ENCODE results near the gene ANKRD10. TPM values are rescaled to one million over a fixed set of nuclear protein-coding genes. Genes with fewer than 3 reads are reported as not detected.

Gene ANKRD10
- total RNA-seq, 1 experiment from 2014 or later = 120 TPM

DNA sequence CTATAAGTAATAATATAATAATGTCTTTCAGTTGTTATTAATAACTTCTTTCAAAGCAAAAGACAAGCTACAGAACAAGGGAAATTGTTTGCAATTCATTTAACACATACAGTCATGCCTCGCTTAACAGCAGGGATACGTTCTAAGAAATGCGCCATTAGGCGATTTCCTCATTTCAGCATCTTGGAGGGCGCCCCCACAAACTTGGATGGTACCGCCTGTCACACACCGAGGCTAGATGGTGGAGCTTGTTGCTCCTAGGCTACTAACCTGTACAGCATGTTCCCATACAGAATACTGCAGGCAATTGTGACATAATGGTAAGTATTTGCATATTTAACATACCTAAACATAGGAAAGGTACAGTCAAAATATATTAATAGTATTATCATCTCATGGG lies 8.2 kb upstream of the ANKRD10 start:
- no TSS peak for BruUV-seq (replicated peaks)
- H3K4me3 Mint-ChIP-seq (ENCODE audit: low read depth, unreplicated experiment) = no peak overlapping the region
- H3K9me3 Mint-ChIP-seq (ENCODE audit: low read depth, unreplicated experiment) = no peaks in the 10 kb centered on the region
- H3K27ac Mint-ChIP-seq (ENCODE audit: unreplicated experiment) = no peak overlapping the region
- DNase-seq = no peak
- CTCF ChIA-PET = interaction anchor here (0.7 kb wide), 1 partner anchor 8 kb away, joined by 4 read pairs; no protein-coding TSS in a partner anchor
- H3K36me3 Mint-ChIP-seq (ENCODE audit: insufficient read depth, unreplicated experiment) = no peaks in the 10 kb centered on the region
- intact Hi-C loops (cut with micrococcal nuclease; ENCODE audit: unreplicated experiment) = no loop called here
- TF ChIP-seq, protein P1, sequence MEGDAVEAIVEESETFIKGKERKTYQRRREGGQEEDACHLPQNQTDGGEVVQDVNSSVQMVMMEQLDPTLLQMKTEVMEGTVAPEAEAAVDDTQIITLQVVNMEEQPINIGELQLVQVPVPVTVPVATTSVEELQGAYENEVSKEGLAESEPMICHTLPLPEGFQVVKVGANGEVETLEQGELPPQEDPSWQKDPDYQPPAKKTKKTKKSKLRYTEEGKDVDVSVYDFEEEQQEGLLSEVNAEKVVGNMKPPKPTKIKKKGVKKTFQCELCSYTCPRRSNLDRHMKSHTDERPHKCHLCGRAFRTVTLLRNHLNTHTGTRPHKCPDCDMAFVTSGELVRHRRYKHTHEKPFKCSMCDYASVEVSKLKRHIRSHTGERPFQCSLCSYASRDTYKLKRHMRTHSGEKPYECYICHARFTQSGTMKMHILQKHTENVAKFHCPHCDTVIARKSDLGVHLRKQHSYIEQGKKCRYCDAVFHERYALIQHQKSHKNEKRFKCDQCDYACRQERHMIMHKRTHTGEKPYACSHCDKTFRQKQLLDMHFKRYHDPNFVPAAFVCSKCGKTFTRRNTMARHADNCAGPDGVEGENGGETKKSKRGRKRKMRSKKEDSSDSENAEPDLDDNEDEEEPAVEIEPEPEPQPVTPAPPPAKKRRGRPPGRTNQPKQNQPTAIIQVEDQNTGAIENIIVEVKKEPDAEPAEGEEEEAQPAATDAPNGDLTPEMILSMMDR (IDR thresholded peaks at IDR 0.05; ENCODE audit: unreplicated experiment) = no peak
- no peaks in the 10 kb centered on the region for H3K27me3 Mint-ChIP-seq (ENCODE audit: unreplicated experiment)
- H3K4me1 Mint-ChIP-seq (ENCODE audit: low read depth, unreplicated experiment) = no peaks in the 10 kb centered on the region

DNA sequence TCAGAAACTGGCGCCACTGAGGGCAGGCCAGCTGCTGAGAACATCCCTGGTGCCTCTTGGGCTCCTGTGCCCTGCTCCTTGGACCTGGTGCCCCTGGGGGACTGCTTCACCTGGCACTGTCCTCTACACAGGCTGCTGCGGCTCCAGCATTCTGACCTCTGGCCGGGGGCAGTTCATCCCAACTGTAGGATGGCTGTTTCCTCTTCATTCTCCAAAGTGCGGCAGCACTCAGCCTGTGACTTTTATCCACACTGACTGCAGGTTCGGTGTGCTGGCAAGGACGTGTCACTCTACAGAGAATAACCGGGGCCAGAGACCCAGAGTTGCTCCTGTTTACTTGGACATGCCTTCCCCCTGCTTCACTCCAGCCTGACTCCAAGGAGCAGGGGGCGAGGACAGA lies 7.6 kb upstream of the ANKRD10 start:
- no peak overlapping the region for H3K4me3 Mint-ChIP-seq (ENCODE audit: low read depth, unreplicated experiment)
- H3K36me3 Mint-ChIP-seq (ENCODE audit: insufficient read depth, unreplicated experiment) = no peaks in the 10 kb centered on the region
- no peaks in the 10 kb centered on the region for H3K27me3 Mint-ChIP-seq (ENCODE audit: unreplicated experiment)
- no TSS peak for BruUV-seq (replicated peaks)
- H3K9me3 Mint-ChIP-seq (ENCODE audit: low read depth, unreplicated experiment) = no peaks in the 10 kb centered on the region
- intact Hi-C loops (cut with micrococcal nuclease; ENCODE audit: unreplicated experiment) = no loop called here
- no peak for DNase-seq
- TF ChIP-seq, protein P1 (IDR thresholded peaks at IDR 0.05; ENCODE audit: unreplicated experiment) = no peak
- no peak overlapping the region for H3K27ac Mint-ChIP-seq (ENCODE audit: unreplicated experiment)
- H3K4me1 Mint-ChIP-seq (ENCODE audit: low read depth, unreplicated experiment) = no peaks in the 10 kb centered on the region
- CTCF ChIA-PET = no interaction called here

DNA sequence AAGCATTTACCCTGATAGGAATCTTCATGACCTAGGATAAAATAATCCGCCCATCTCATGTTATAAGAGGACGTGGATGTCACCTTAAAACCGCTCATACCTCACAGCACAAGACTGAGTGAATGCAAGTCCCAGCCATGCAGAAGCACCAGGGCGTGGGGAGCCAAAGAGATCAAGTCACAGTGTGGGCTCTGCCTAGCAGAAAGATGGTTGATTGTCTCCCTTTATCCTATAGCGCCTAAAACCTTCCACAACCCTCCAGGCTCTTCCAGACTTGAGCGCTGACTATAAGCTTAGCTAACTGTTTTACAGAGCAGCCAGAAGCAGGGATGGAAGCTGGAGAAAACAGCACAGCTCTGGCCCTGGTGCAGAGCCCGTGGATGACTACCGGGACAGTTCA lies 6.8 kb upstream of the ANKRD10 start:
- no TSS peak for BruUV-seq (replicated peaks)
- H3K27me3 Mint-ChIP-seq (ENCODE audit: unreplicated experiment) = no peaks in the 10 kb centered on the region
- no peaks in the 10 kb centered on the region for H3K9me3 Mint-ChIP-seq (ENCODE audit: low read depth, unreplicated experiment)
- no peak for DNase-seq
- CTCF ChIA-PET = no interaction called here
- no peak overlapping the region for H3K27ac Mint-ChIP-seq (ENCODE audit: unreplicated experiment)
- no peaks in the 10 kb centered on the region for H3K36me3 Mint-ChIP-seq (ENCODE audit: insufficient read depth, unreplicated experiment)
- H3K4me1 Mint-ChIP-seq (ENCODE audit: low read depth, unreplicated experiment) = no peaks in the 10 kb centered on the region
- intact Hi-C loops (cut with micrococcal nuclease; ENCODE audit: unreplicated experiment) = no loop called here
- TF ChIP-seq, protein P1 (IDR thresholded peaks at IDR 0.05; ENCODE audit: unreplicated experiment) = no peak
- no peak overlapping the region for H3K4me3 Mint-ChIP-seq (ENCODE audit: low read depth, unreplicated experiment)

DNA sequence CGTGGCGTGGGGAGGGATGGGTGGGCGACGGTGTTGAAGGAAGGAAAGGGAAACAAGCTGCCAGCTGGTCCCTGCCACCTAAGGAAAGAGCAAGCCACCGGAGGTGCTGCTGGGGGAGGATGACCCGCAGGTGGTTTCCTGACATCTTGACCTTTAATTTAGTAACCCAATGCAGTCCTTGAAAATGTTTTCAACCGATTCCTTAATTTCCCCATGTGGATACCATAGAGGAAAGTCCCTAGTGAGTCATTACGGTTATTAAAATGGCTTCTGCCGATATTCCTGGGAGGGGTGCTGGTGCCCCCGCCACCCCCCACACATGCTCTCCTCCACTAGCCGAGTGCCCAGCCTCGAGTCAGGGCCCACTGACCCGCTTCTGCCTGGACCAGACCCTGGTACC lies 6.3 kb upstream of the ANKRD10 start:
- CTCF ChIA-PET = interaction anchor here (0.7 kb wide), 1 partner anchor 234 kb away, joined by 3 read pairs; no protein-coding TSS in a partner anchor
- TF ChIP-seq, protein P1 (IDR thresholded peaks at IDR 0.05; ENCODE audit: unreplicated experiment) = no peak
- H3K36me3 Mint-ChIP-seq (ENCODE audit: insufficient read depth, unreplicated experiment) = no peaks in the 10 kb centered on the region
- no peaks in the 10 kb centered on the region for H3K27me3 Mint-ChIP-seq (ENCODE audit: unreplicated experiment)
- H3K27ac Mint-ChIP-seq (ENCODE audit: unreplicated experiment) = no peak overlapping the region
- DNase-seq = no peak
- H3K4me3 Mint-ChIP-seq (ENCODE audit: low read depth, unreplicated experiment) = no peak overlapping the region
- no peaks in the 10 kb centered on the region for H3K9me3 Mint-ChIP-seq (ENCODE audit: low read depth, unreplicated experiment)
- BruUV-seq (replicated peaks) = no TSS peak
- intact Hi-C loops (cut with micrococcal nuclease; ENCODE audit: unreplicated experiment) = no loop called here
- H3K4me1 Mint-ChIP-seq (ENCODE audit: low read depth, unreplicated experiment) = no peaks in the 10 kb centered on the region

Measured in Calu3 (cell line).